GM12875 (cell line): ENCODE data around the gene PIAS3.
A peak's percentile ranks its signal among the peaks of the same experiment; 100 is the strongest.

Source experiments
- H3K4me3 ChIP-seq: one replicate; pipeline ENCODE4 v1.5.1; 2011; ENCODE audit warnings: low read depth, low read length, control low read depth
- CTCF ChIP-seq: IDR thresholded peaks from 2 replicates; pipeline ENCODE4 v1.5.1; 2011; ENCODE audit warnings: low read depth, mild to moderate bottlenecking, control low read depth, inconsistent platforms, low read length, moderate library complexity, borderline replicate concordance; ENCODE audit not compliant: insufficient read depth

PIAS3 gene

GRCh38 chr1:145858238-145858900 lies 512 bp downstream of the PIAS3 start:
- TF ChIP-seq CTCF = no peak
- peak overlapping the region; percentile 78 for H3K4me3 ChIP-seq

GRCh38 chr1:145857170-145857569 lies 1.7 kb downstream of the PIAS3 start:
- no peak overlapping the region for H3K4me3 ChIP-seq

GRCh38 chr1:145855426-145855948 lies 3.4 kb downstream of the PIAS3 start:
- H3K4me3 ChIP-seq = no peak overlapping the region

More at GRCh38 chr1:145857170-145857569, 1.7 kb downstream of the PIAS3 start:
- no peak for TF ChIP-seq CTCF

GRCh38 chr1:145849356-145850160 lies 9.3 kb downstream of the PIAS3 start:
- peak; percentile 45 for TF ChIP-seq CTCF
- no peak overlapping the region for H3K4me3 ChIP-seq

More at GRCh38 chr1:145855426-145855948, 3.4 kb downstream of the PIAS3 start:
- peak; percentile 17; the same call in 1 of the 2 replicates for TF ChIP-seq CTCF

GRCh38 chr1:145847827-145848226 lies 11.1 kb downstream of the PIAS3 start:
- no peak for TF ChIP-seq CTCF
- no peak overlapping the region for H3K4me3 ChIP-seq

GRCh38 chr1:145846201-145846612 lies 12.7 kb downstream of the PIAS3 start:
- peak; percentile 78 for TF ChIP-seq CTCF
- peak overlapping the region; percentile 70 for H3K4me3 ChIP-seq
